Endothelial cell (in vitro differentiated cells): ENCODE measurements around the gene AUTS2. TPM values are rescaled to one million over a fixed set of nuclear protein-coding genes. Genes with fewer than 3 reads are reported as not detected.

Experiments
- DNase-seq: peaks from one replicate; pipeline ENCODE4 v3.0.0; 2021; ENCODE audit warnings: low spot score
- H3K27ac Mint-ChIP-seq: one replicate; pipeline ENCODE4 v1.8.0; 2021; ENCODE audit warnings: mixed read lengths, inconsistent platforms; ENCODE audit not compliant: unreplicated experiment
- H3K27me3 Mint-ChIP-seq: one replicate; pipeline ENCODE4 v1.8.0; 2021; ENCODE audit warnings: mild to moderate bottlenecking, moderate library complexity, mixed read lengths, inconsistent platforms; ENCODE audit not compliant: unreplicated experiment
- H3K36me3 Mint-ChIP-seq: one replicate; pipeline ENCODE4 v1.8.0; 2021; ENCODE audit warnings: mild to moderate bottlenecking, low read depth, mixed read lengths, inconsistent platforms; ENCODE audit not compliant: unreplicated experiment
- H3K4me1 Mint-ChIP-seq: one replicate; pipeline ENCODE4 v1.8.0; 2021; ENCODE audit warnings: mild to moderate bottlenecking, mixed read lengths, inconsistent platforms; ENCODE audit not compliant: unreplicated experiment
- H3K4me3 Mint-ChIP-seq: one replicate; pipeline ENCODE4 v1.8.0; 2021; ENCODE audit warnings: mild to moderate bottlenecking, mixed read lengths, inconsistent platforms; ENCODE audit not compliant: unreplicated experiment
- H3K9me3 Mint-ChIP-seq: one replicate; pipeline ENCODE4 v1.8.0; 2021; ENCODE audit warnings: mixed read lengths, inconsistent platforms; ENCODE audit not compliant: unreplicated experiment
- CTCF ChIP-seq: fragments of 200-600 bp; sonication (generic); IDR thresholded peaks from one replicate; pipeline ENCODE4 v1.5.0; 2021; ENCODE audit warnings: antibody characterized with exemption; ENCODE audit not compliant: unreplicated experiment
- total RNA-seq: library from RNA; stranded (reverse); fragmentation: NEBNext Ultra II Directional; extraction: Animal tissue kit (Norgen Biotek cat#: 25700); gene quantifications from one replicate; pipeline ENCODE4 v1.2.1, GENCODE V29; 2021; ENCODE audit not compliant: unreplicated experiment

The AUTS2 gene
- total RNA-seq, 1 donor from 2014 or later, result 103 TPM

GRCh38 chr7:70673778-70674570 is 1075.7 kb downstream of the AUTS2 start:
- no peak for DNase-seq
- H3K27me3 Mint-ChIP-seq, result peaks cover 14% of the 10 kb centered on the region
- no peak for TF ChIP-seq CTCF
- H3K4me3 Mint-ChIP-seq, result no peak overlapping the region
- peaks cover 5% of the 10 kb centered on the region for H3K36me3 Mint-ChIP-seq
- H3K4me1 Mint-ChIP-seq, result no peaks in the 10 kb centered on the region
- no peak overlapping the region for H3K27ac Mint-ChIP-seq
- H3K9me3 Mint-ChIP-seq, result no peaks in the 10 kb centered on the region

GRCh38 chr7:70674571-70675010 is 1076.3 kb downstream of the AUTS2 start:
- no peak overlapping the region for H3K27ac Mint-ChIP-seq
- no peak for TF ChIP-seq CTCF
- no peak for DNase-seq
- H3K4me3 Mint-ChIP-seq, result no peak overlapping the region
- H3K36me3 Mint-ChIP-seq, result peaks cover 5% of the 10 kb centered on the region
- H3K4me1 Mint-ChIP-seq, result no peaks in the 10 kb centered on the region
- peaks cover 14% of the 10 kb centered on the region for H3K27me3 Mint-ChIP-seq
- no peaks in the 10 kb centered on the region for H3K9me3 Mint-ChIP-seq

GRCh38 chr7:70676243-70676642 is 1078.0 kb downstream of the AUTS2 start:
- no peak for TF ChIP-seq CTCF
- Mint-ChIP-seq H3K36me3 (peaks cover 5% of the 10 kb centered on the region), H3K4me3 (no peak overlapping the region), H3K27ac (no peak overlapping the region), H3K9me3 (no peaks in the 10 kb centered on the region), H3K4me1 (no peaks in the 10 kb centered on the region), H3K27me3 (peaks cover 12% of the 10 kb centered on the region)
- no peak for DNase-seq

GRCh38 chr7:70678621-70679251 is 1080.5 kb downstream of the AUTS2 start:
- TF ChIP-seq CTCF, result no peak
- Mint-ChIP-seq H3K9me3 (no peaks in the 10 kb centered on the region), H3K36me3 (peaks cover 5% of the 10 kb centered on the region), H3K4me1 (peaks cover 6% of the 10 kb centered on the region), H3K4me3 (no peak overlapping the region), H3K27me3 (peaks cover 7% of the 10 kb centered on the region), H3K27ac (no peak overlapping the region)
- DNase-seq, result no peak

GRCh38 chr7:70679661-70680060 is 1081.4 kb downstream of the AUTS2 start:
- DNase-seq, result no peak
- H3K27me3 Mint-ChIP-seq, result peaks cover 10% of the 10 kb centered on the region
- no peak overlapping the region for H3K4me3 Mint-ChIP-seq
- H3K36me3 Mint-ChIP-seq, result peaks cover 5% of the 10 kb centered on the region
- TF ChIP-seq CTCF, result no peak
- no peaks in the 10 kb centered on the region for H3K9me3 Mint-ChIP-seq
- H3K4me1 Mint-ChIP-seq, result peaks cover 6% of the 10 kb centered on the region
- H3K27ac Mint-ChIP-seq, result no peak overlapping the region
